DND-41 (cell line): ENCODE measurements around the gene SPACDR.
"Not testable (repeated sequence)": the region's sequence is repeated elsewhere in the genome, so short reads cannot be mapped to it uniquely, and the experiment has no call there.

ENCODE experiments used
- CTCF ChIP-seq: IDR thresholded peaks from 2 replicates; pipeline ENCODE4 v1.5.1; 2012; ENCODE audit warnings: borderline replicate concordance, low read length, moderate library complexity, mild to moderate bottlenecking; ENCODE audit not compliant: poor library complexity, severe bottlenecking; ENCODE audit errors: extremely low read depth
- EZH2 ChIP-seq: IDR thresholded peaks from 3 replicates; pipeline ENCODE4 v1.6.1; 2012; ENCODE audit warnings: borderline replicate concordance, low read depth, mild to moderate bottlenecking, moderate library complexity, low read length, inconsistent platforms; ENCODE audit not compliant: severe bottlenecking

GRCh38 chr7:100500743-100501142 lies 36.7 kb upstream of the SPACDR start:
- TF ChIP-seq CTCF, EZH2: not testable (repeated sequence)
